ENCODE results near the gene MIA.

The MIA gene

GRCh38 chr19:40775632-40776022, 306 bp downstream of the MIA start:
- no peak for DNase-seq (ENCODE audit: extremely low read depth, insufficient read length)
- Histone ChIP-seq H3K4me3 (replicated peaks; ENCODE audit: low read depth, low read length) (no peak overlapping the region), H3K36me3 (ENCODE audit: control insufficient read depth, insufficient read depth, low read length) (no peaks in the 10 kb centered on the region), H3K27me3 (replicated peaks; ENCODE audit: control insufficient read depth, insufficient read depth, low read length) (no peaks in the 10 kb centered on the region)
- TF ChIP-seq CTCF (IDR thresholded peaks at IDR 0.05; ENCODE audit: insufficient read depth, low read length, poor library complexity, severe bottlenecking): no peak

DNA sequence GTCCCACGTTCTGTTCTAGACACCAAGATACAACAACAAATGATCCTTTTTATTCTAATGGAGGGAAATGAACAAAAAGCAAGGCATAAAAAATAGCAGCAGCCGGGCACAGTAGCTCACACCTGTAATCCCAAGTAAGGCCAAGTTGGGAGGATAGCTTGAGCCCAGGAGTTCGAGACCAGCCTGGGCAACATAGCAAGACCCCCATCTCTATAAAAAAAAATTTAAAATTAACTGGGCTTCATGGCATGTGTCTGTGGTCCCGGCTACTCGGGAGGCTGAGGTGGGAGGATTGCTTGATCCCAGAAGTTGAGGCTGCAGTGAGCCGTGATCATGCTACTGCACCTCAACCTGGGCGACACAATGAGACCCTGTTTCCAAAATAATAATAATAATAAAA, 1.0 kb downstream of the MIA start:
- DNase-seq (ENCODE audit: extremely low read depth, insufficient read length): no peak
- Histone ChIP-seq H3K36me3 (ENCODE audit: control insufficient read depth, insufficient read depth, low read length) (no peaks in the 10 kb centered on the region), H3K4me3 (replicated peaks; ENCODE audit: low read depth, low read length) (no peak overlapping the region), H3K27me3 (replicated peaks; ENCODE audit: control insufficient read depth, insufficient read depth, low read length) (no peaks in the 10 kb centered on the region)
- no peak for TF ChIP-seq CTCF (IDR thresholded peaks at IDR 0.05; ENCODE audit: insufficient read depth, low read length, poor library complexity, severe bottlenecking)

GRCh38 chr19:40776932-40777644, 1.8 kb downstream of the MIA start:
- Histone ChIP-seq H3K4me3 (replicated peaks; ENCODE audit: low read depth, low read length) (peak overlapping the region; percentile 69), H3K36me3 (ENCODE audit: control insufficient read depth, insufficient read depth, low read length) (peaks cover 2% of the 10 kb centered on the region), H3K27me3 (replicated peaks; ENCODE audit: control insufficient read depth, insufficient read depth, low read length) (no peaks in the 10 kb centered on the region)
- DNase-seq (ENCODE audit: extremely low read depth, insufficient read length): peak; percentile 87
- TF ChIP-seq CTCF (IDR thresholded peaks at IDR 0.05; ENCODE audit: insufficient read depth, low read length, poor library complexity, severe bottlenecking): no peak

DNA sequence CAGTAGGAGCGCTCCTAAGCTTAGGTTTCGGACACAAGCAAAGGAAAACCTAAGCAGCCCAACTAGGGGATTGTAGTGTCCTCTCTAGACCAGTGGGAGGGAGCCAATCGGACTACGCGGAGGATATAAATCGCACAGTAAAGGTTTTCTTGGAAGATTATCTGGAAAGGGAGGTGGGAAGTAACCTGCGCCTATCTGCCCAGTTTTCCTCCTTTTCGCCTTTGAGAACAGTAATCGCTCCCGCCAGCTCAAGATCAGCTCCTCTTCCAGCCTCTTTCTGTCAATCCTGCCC, 2.3 kb downstream of the MIA start:
- Histone ChIP-seq H3K4me3 (replicated peaks; ENCODE audit: low read depth, low read length) (peak overlapping the region; percentile 69), H3K36me3 (ENCODE audit: control insufficient read depth, insufficient read depth, low read length) (peaks cover 3% of the 10 kb centered on the region), H3K27me3 (replicated peaks; ENCODE audit: control insufficient read depth, insufficient read depth, low read length) (no peaks in the 10 kb centered on the region)
- DNase-seq (ENCODE audit: extremely low read depth, insufficient read length): no peak
- no peak for TF ChIP-seq CTCF (IDR thresholded peaks at IDR 0.05; ENCODE audit: insufficient read depth, low read length, poor library complexity, severe bottlenecking)

DNA sequence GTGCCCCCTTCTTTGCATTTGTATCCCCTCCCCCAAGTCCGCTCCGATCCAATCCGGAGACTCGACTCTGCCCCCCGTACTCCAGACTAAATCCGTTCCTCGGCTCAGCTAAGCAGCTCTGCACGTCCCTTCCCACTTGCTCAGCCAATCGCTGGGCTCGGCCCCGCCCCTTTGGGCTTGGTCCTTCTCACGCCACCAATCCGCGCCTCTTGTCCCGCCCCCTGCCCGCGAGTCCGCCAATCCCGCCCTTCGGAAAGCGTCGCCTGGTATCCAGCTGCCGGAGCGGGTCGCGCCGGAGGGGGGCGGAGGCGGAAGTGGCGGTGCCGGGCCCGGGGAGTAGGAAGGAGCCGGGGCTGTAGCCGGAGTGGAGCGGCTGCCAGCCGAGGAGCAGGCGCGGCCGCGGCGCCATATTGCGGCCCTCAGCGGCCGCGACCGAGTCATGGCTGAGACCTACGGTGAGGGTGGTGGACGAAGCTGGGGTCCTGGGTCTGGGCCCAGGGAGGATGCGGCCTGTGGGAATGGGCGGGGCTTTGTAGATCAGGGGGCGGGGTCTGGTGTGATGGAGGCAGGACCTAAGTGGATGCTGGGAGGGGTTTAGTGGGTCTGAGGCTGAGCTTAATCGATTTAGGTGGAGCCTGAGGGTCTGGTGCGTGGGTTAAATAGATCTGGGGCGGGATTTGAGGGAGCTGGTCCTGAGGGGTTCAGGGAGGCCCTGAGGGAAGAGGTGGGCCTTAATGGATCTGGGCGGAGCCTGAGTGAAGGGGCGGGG, 2.8 kb downstream of the MIA start, which contains the start of gene RAB4B:
Gene RAB4B, plus strand, starts transcription at position 311 of the 769 bp plus-strand sequence. Its CDS starts 129 bp downstream, at position 440.
- DNase-seq (ENCODE audit: extremely low read depth, insufficient read length): peak; percentile 100
- H3K36me3 ChIP-seq (ENCODE audit: control insufficient read depth, insufficient read depth, low read length): peaks cover 3% of the 10 kb centered on the region
- no peak for TF ChIP-seq CTCF (IDR thresholded peaks at IDR 0.05; ENCODE audit: insufficient read depth, low read length, poor library complexity, severe bottlenecking)
- peak within 1 kb of the TSS; percentile 80 for H3K4me3 ChIP-seq (replicated peaks; ENCODE audit: low read depth, low read length)
- H3K27me3 ChIP-seq (replicated peaks; ENCODE audit: control insufficient read depth, insufficient read depth, low read length): no peaks in the 10 kb centered on the region

All from GM06990 (cell line).